NCI-H1694 (cell line): ENCODE measurements around the gene RUNX2.
"Not testable (repeated sequence)": the region's sequence is repeated elsewhere in the genome, so short reads cannot be mapped to it uniquely, and the experiment has no call there.

ENCODE experiments used
- DNase-seq: peaks from one replicate; lab custom pipeline; 2025; lab: John Stamatoyannopoulos, UW

Gene RUNX2

DNA sequence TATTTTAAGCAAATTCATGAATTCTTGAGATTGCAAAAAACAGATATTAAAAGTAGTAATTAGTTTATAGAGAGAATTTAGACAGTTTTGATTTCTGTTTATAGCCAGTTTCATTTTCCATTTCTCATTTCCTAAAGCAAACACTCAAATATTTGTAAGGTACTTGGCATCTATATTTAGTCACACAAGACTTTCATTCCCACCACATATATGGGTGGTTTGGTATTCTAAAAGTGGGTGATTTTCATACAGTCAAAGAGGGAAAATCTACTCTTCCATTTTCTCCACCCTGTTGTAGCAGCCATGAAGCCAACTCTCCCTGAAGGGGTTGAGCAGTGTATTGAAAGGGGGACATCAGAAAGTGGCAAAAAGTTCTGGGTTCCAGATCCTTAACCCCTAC, 230.7 kb downstream of the RUNX2 start:
- DNase-seq = no peak

DNA sequence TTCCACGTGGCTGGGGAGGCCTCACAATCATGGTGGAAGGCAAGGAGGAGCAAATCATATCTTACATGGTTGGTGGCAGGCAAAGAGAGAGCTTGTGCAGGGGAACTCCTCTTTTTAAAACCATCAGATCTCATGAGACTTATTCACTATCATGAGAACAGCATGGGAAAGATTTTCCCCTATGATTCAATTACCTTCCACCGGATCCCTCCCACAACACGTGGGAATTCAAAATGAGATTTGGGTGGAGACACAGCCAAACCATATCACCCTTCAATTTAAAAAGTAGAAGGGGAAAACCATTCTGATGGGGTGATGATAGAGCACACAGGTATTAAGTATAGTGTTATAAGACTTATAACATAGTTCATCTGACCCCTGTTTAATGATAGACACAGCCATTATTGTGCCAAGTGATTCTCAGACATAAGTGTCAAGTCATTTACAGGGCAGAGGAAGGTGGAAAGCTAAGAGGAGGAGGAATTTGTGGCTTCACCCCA, 232.2 kb downstream of the RUNX2 start:
- DNase-seq = not testable (repeated sequence)

DNA sequence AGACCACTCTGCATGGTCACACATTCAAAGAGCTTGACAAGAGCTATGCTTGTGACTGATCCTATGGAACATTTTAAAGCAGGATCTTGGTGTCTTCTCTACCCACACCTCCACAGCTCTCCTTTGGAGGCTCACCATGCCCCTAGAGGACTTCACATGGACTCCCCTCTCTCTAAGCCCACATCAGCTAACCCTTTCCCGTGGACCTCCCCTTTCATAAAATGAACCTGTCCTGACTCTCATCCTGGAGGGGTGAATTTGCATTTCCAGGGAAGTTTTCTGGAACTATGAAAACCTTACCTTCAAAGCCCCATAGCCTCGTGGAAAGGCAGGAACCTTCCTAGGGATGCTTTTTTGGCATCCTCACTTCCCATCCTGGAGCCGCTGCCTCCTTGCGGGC, 234.0 kb downstream of the RUNX2 start:
- no peak for DNase-seq

DNA sequence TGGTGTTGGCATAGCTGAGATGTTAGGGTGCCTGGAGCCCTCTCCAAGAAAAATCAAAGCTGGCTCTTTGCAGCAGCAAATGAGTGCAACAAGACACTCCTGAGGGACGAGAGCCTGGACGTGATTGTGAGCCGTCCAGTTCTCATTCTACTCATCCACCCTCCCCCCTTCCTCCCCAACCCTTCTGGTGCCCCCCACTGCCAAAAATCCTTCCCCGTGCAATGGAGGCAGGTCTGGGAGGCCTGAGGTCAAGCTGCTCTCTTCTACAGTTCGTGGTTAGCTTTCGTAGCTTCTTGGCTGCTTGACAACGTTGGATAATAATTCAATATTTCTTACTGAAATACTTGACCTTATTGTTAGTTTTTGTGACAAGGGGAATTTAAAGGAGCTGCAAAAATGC, 234.9 kb downstream of the RUNX2 start:
- no peak for DNase-seq

DNA sequence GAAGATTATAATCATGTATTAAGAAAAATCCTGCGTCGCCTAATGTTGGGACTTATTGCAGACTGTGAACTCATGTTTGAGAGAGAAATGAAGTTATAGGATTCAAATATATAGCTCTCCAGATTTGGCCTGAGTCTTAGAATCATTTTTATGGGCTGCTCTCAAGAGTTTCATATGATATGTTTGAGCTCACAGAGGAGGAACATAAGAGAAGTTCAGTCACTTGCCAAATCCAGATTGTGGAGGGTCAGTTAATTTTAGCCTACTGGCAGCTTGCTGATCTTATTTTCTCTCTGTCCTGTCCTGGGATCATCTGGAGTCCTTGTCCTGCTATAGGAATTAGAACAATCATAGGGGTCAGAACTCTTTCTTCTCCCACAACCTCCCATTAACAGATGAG, 235.7 kb downstream of the RUNX2 start:
- DNase-seq = no peak

DNA sequence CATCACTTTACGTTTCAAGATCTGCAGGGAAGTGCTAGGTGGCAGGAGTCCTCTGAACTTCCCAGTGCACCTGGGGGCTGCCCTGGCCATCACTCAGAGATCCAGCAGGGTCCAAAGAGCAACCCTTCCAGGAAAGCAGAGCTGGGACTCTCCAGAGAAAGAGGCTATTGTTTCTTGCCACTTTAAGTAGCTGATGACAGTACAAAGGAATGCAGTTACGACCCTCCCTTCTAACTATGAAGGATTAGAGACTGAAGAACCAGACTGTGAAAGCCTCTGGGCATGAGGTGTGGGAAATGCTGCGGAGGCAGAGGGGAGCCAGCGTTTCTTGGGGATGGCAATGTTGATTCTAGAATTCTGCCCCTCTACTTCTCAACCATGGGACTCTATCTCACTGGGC, 238.8 kb downstream of the RUNX2 start:
- no peak for DNase-seq

DNA sequence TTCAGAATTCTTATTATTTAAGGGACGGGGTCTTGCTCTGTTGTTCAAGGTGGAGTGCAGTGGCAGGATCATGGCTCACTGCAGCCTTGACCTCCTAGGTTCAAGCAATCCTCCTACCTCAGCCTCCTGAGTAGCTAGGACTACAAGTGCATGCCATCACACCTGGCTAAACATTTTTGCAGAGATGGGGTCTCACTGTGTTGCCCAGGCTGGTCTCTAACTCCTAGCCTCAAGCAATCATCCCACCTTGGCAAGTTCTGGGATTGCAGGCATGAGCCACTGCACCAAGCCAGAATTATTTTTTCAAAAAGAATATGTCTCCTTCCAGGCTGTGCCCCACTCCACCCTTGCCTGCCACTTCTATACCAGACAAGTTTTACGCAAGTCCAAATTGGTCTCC, 239.7 kb downstream of the RUNX2 start:
- DNase-seq = no peak

DNA sequence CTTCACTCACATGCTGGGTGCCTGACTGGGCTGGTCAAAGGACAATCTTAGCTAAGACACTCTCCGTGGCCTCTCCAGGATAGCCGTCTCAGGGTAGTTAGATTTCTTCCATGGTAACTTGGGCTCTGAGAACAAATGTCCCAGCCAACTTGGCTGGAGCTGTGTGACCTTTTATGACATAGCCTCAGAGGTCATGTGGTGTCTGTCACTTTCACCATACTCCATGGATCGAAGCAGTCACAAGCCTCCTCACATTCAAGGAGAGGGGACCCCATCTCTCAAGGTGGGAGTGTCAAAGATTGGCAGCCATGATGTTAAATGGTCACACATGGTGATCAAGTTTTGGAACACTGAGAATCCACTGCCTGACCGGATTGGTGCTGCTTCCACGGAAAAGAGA, 240.5 kb downstream of the RUNX2 start:
- no peak for DNase-seq

DNA sequence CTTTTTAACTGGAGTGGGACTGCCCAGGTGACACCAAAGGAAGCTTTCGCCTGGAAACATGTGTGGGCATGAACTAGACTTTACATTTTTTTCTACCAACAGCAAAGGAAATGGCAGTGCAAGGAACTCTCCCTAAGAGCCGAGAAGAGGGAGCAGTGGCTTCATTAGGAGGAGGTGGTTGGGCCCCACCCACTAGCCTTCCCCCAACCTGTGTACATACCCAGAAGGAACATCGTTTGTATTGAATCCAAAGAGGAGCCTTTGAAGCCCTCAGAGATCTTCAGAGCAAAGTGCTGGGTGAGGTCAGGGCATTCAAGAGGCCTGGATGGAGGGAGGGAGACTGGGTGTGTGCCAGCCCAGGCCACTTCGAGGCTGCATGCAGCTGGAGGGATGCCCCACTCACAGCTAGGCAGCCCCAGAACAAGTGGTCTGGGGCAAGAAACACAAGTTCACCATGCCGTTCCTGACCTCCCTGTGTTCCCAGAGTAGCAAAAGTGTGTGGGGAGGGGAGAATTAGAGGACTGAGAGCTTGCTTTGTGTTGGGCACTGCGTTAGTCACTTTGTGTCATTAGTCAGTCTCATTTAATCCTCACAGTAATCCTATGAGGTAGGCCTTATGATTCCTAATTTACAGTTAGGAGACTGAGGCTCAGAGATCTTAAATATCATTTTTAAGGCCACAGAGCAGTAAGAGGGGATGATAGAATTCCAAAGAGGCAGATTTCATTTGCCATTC, 241.2 kb downstream of the RUNX2 start:
- no peak for DNase-seq

DNA sequence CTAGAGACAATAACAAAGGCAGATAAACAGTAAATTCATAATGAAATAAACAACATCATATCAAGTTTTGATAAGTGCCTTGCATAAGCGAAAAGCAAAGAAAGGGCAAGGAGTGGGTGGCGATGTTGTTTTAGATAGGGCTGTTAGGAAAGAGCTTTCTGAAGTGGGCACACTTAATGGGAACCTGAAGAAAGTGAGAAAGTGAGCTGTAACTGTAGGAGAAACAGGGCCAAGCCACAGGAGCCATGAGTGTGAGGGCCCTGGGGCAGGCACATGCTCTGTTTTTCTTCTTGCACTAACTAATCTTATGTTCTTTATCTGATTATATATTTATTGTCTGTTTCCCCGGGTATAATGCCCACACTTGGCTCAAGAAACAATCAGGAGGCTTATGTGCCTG, 243.0 kb downstream of the RUNX2 start:
- DNase-seq = no peak

DNA sequence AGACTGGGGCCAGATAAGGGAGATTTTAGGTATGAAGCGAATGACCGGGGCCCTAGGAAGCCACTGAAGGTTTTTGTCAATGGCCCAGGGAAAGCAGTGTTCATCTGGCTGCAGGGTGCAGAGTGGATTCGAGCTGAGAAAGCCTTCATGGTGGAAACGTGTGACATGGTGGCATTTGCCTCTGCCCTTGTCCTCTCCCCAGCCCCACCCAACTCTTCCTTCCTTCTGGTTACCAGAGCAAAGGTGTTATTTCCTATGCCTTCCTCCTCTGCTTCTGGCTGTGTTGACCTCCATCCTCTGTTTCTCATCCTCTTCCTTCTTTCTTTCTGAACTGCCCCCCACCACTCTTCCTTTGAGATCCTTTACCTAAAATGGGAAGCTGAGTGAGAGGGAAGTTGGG, 244.7 kb downstream of the RUNX2 start:
- DNase-seq = no peak

DNA sequence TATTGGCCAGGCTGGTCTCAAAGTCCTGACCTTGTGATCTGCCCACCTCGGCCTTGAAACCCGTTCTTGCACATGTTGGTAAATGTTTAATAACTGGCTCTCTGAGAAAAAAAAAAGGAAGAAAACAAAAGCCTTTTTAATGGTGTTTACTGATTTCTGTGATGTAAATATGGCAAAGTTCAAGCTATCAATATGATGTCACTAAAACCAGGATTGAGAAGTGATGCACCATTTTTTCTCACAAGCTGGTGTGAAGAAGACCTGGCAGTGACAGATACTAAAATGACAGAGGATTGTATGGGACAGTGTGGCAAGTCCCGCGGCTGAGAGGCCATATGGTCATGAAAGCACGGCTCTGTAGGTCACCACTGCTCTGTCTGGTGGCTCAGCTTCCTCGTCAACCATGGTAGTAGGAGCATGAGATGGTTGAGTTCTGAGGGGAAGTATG, 245.9 kb downstream of the RUNX2 start:
- no peak for DNase-seq

DNA sequence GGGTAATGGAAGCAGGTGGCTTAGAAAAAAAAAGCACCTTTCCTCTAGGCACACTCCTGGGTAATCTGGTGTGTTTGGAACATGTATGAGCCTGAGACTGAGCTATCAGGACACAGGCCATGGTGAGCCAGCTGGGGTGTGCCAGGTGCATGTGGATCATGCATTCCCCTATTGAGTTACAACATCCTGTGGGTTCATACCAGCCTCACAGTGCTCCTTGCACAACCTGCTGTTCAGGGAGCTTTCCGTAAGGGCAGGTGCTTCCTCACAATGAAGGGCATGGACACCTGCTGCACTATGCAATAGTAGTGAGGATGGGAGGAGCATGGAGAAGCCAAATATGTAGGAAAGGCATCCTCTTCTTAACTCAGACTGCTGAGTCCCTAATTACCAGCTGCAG, 246.8 kb downstream of the RUNX2 start:
- no peak for DNase-seq

DNA sequence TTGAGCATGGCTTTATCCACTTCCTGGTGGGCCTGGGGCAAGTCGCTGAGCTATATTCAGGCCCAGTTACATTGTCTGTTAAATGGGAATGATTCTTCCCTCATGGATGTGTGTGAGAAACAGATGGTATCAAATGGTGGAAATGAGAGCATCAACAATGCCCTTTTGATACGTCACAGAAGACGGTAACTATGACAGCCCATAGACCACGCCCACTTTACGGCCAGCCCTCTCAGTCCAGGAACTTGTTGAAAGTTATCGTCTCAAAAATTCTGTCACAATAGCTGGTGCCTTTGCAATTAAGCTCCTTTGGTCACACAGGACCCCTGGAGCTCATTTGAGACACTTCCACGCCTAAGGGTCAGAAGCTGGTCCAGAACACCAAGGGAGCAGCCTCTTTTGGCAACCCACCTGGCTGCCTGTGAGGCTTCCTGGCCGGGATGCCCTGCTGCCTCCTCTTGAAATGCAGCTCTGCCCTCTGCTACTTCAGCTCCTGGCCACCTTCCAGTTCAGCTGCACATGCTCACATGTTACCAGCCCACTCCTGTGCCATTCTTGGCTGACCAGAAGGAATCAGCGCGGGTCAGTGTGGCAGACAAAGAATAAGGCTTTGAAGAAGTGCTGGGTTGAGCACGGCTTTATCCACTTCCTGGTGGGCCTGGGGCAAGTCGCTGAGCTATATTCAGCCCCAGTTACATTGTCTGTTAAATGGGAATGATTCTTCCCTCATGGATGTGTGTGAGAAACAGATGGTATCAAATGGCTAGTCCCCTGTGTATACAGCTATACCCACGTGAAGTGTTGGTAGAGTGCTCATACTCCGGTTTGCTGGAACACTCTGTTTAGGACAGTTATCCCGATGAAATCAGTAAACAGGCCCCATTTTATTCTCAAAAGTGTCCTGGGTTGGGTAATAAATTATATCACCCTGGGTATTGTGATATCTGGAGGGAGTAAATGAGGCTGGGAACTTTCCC, 248.8 kb downstream of the RUNX2 start:
- no peak for DNase-seq

DNA sequence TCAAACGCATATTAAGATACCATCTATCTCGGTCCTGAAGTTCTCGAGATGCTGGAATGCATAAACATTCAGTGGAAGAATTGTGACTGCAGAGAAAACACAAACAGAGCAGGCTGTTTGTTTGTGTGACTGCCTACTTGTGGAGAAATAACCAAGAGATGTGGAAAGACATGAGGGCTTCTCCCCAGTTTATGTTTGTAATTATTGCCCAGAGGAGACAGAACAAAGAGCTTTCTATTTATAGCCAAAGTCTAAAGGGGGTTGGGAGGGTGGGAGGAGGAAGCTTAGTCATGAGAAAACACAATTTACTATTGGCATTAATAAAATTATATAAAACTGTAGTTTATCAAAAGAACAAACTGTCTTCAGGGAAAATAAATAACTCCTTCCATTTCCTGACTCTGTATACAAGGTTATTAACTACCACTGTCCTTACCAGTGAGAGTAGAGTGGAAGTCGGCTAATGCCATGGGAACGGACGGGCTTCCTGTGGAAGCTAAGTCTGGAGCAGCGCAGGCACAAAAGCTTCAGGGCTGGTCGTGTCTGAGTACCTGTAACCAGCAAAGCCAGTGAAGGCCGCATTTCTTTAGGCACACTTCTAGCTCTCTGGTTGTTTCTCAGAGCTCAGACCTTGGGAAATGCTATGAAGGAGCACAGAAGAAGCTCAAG, 249.8 kb downstream of the RUNX2 start:
- no peak for DNase-seq

DNA sequence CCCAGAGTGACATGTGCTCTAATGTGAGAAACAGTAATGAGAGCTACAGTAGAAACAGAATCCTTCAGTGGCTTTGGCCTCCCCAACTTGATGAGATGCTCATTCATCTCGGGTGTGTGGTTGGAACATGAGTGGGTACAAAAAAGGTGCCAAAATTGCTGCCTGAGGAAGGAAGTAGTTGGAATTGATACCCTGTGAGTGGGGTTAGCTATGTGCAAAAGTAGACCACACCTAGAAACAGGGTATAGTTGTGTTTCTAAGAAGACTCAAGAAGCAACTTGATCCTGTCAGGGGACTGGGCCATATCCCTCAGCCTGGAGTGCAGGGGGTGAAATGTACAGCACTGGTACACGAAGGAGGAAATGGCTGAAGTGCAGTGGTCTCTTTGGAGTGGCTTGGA, 256.0 kb downstream of the RUNX2 start:
- DNase-seq = no peak

DNA sequence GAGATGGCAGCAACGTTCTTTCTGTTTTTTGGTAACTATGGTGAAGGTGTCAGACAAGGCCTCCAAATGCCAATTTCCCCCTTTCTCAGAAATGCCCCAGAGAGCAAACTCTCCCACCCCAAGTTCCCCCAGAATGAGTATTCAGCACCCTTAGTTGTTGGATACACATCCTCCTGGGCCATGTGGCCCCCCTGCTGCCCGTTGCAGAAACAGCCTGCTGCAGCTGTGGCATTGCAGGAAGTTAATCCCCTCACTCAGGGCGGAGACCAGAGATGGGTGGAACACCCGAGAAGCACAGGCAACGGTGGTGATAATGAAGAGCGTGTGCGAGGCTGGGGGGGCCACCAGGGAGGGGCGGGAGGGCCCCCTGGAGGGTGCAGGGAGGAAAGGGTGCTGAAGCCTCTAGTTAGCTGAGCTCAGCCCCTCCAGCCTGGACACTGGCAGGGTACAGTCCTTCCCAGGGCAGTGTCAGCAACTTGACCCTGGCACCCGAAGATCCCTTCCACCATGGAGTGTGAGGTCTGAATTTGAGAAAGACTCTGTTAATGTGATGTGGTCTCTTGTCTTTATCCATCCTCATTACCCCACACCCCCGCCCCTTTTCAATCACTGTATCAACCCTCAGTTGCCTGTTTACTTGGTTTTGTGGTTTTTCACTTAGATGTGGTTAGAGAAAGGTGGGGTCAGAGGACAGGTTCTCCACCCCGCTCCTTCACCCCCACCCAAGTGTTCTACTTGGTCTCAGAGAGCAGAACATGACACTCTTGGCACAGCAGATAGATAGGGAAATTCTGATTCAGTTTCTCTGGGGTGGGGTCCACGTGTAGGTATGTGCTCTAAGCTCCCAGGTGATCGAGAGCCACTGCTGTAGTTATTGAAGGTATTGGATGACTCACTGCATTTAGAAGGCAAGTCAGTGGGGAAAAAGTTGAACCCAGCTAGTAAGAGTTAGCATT, 258.4 kb downstream of the RUNX2 start:
- DNase-seq = no peak

DNA sequence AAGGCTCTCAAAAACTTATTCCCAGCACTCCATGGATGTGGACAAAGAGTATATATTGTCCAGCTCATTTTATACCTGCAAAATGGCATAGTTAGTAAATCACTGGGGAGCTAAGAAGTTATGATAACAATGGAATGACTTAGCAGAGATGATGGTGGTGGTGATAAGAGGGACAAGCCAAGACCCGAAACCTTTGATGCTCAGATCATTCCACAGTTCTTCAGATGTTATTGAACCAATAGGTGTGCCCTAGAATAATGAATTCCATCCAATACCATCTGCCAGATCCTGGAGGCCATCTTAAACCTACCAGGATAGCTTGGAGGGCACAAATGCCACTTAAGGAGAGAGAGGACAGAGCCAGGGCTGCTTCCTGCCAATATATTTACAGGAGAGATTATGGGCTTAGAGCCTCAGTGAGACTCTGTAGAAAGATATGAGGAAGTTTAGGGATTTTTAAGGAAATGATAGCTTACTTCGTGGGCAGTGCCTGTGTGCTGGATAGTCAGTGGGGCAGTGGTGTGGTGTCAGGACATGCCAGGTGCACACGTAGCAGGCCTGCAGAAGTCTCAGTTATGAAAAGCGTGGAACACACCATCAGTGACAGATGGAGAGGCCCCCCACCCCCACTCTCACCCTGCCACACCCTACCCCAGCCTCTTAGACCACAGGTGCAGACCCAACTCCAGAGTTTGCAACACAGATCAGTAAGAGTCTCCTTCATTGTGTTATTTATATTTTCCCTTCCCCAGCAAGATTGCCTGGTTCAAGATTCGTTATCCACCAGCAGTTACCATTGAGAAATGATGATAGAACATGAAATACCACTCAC, 259.3 kb downstream of the RUNX2 start:
- DNase-seq = no peak

DNA sequence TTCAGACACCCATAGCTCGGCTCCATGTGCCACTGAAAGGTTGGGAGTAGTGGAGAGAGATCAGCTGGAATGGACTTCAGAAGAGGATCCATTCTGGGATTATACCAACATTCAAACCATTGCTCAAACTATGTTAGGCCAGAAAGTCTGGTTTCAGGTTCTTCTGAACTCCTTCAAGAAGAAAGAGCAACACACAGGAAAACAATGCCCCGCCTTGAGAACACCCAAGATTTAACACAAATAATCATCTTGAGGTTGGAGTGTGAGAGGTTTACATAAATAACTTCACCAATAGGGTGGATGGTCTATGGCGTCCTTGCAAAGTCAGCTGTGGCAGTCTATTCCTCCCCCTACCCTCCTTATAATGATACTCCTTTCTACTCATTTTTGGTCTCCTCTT, 261.2 kb downstream of the RUNX2 start:
- no peak for DNase-seq

DNA sequence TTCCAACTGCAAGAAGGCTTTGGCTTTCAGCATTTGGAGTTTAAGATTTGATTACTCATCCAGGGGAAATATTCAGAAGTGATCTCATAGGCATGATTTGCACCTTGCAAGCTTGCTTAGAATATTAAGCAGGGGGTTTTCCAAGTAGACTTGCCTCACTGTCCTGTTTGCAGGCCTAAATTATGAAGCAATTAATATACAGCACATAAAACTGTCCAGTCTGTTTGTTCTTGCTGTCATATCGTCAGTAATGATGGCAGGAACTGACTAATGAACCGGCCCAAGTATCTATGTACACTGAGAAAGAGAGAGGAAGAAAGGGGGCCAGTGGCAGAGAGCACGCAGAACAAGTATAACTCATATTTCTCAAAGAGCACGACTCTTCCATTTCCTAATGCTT, 262.1 kb downstream of the RUNX2 start:
- no peak for DNase-seq
